Measurements from ENCODE around the gene GPR158.

The GPR158 gene

GRCh38 chr10:25465582-25466372 lies 291.0 kb downstream of the GPR158 start:
- Mint-ChIP-seq H3K4me1 (no peaks in the 10 kb centered on the region), H3K9me3 (no peaks in the 10 kb centered on the region), H3K27me3 (ENCODE audit: low read depth) (no peaks in the 10 kb centered on the region), H3K27ac (no peak overlapping the region), H3K36me3 (ENCODE audit: low read depth) (no peaks in the 10 kb centered on the region), H3K4me3 (no peak overlapping the region)
- TF ChIP-seq CTCF (IDR thresholded peaks at IDR 0.05; ENCODE audit: unreplicated experiment in 3 of 3) = no peak

- no peaks in the 10 kb centered on the region for H3K4me1 Mint-ChIP-seq
- H3K9me3 Mint-ChIP-seq = no peaks in the 10 kb centered on the region
- H3K36me3 Mint-ChIP-seq (ENCODE audit: low read depth) = no peaks in the 10 kb centered on the region
- H3K27ac Mint-ChIP-seq = no peak overlapping the region
- TF ChIP-seq CTCF (IDR thresholded peaks at IDR 0.05; ENCODE audit: unreplicated experiment in 3 of 3) = no peak
- H3K4me3 Mint-ChIP-seq = no peak overlapping the region
- no peaks in the 10 kb centered on the region for H3K27me3 Mint-ChIP-seq (ENCODE audit: low read depth)
Measured at GRCh38 chr10:25467881-25468280, 293.1 kb downstream of the GPR158 start.

- peaks cover 4% of the 10 kb centered on the region for H3K27me3 Mint-ChIP-seq (ENCODE audit: low read depth)
- no peak overlapping the region for H3K27ac Mint-ChIP-seq
- no peak for TF ChIP-seq CTCF (IDR thresholded peaks at IDR 0.05; ENCODE audit: unreplicated experiment in 3 of 3)
- no peaks in the 10 kb centered on the region for H3K4me1 Mint-ChIP-seq
- peaks cover 3% of the 10 kb centered on the region for H3K9me3 Mint-ChIP-seq
- no peaks in the 10 kb centered on the region for H3K36me3 Mint-ChIP-seq (ENCODE audit: low read depth)
- H3K4me3 Mint-ChIP-seq = no peak overlapping the region
Measured at GRCh38 chr10:25481467-25481866, 306.7 kb downstream of the GPR158 start.

GRCh38 chr10:25483999-25484398 lies 309.2 kb downstream of the GPR158 start:
- no peak overlapping the region for H3K4me3 Mint-ChIP-seq
- no peak for TF ChIP-seq CTCF (IDR thresholded peaks at IDR 0.05; ENCODE audit: unreplicated experiment in 3 of 3)
- H3K4me1 Mint-ChIP-seq = no peaks in the 10 kb centered on the region
- H3K27me3 Mint-ChIP-seq (ENCODE audit: low read depth) = peaks cover 4% of the 10 kb centered on the region
- H3K9me3 Mint-ChIP-seq = peaks cover 3% of the 10 kb centered on the region
- no peak overlapping the region for H3K27ac Mint-ChIP-seq
- H3K36me3 Mint-ChIP-seq (ENCODE audit: low read depth) = no peaks in the 10 kb centered on the region

- Mint-ChIP-seq H3K27ac (no peak overlapping the region), H3K4me1 (no peaks in the 10 kb centered on the region), H3K27me3 (ENCODE audit: low read depth) (peaks cover 4% of the 10 kb centered on the region), H3K9me3 (no peaks in the 10 kb centered on the region), H3K36me3 (ENCODE audit: low read depth) (no peaks in the 10 kb centered on the region), H3K4me3 (no peak overlapping the region)
- no peak for TF ChIP-seq CTCF (IDR thresholded peaks at IDR 0.05; ENCODE audit: unreplicated experiment in 3 of 3)
Measured at GRCh38 chr10:25487266-25487665, 312.5 kb downstream of the GPR158 start.

- H3K36me3 Mint-ChIP-seq (ENCODE audit: low read depth) = no peaks in the 10 kb centered on the region
- H3K4me1 Mint-ChIP-seq = no peaks in the 10 kb centered on the region
- H3K27ac Mint-ChIP-seq = no peak overlapping the region
- no peaks in the 10 kb centered on the region for H3K9me3 Mint-ChIP-seq
- H3K4me3 Mint-ChIP-seq = no peak overlapping the region
- no peaks in the 10 kb centered on the region for H3K27me3 Mint-ChIP-seq (ENCODE audit: low read depth)
- TF ChIP-seq CTCF (IDR thresholded peaks at IDR 0.05; ENCODE audit: unreplicated experiment in 3 of 3) = no peak
Measured at GRCh38 chr10:25492040-25492439, 317.2 kb downstream of the GPR158 start.
